Measurements from ENCODE around the gene WASHC2A.
"Not testable (repeated sequence)": the region's sequence is repeated elsewhere in the genome, so short reads cannot be mapped to it uniquely, and the experiment has no call there.

GRCh38 chr10:50068352-50068659, 552 bp downstream of the WASHC2A start:
- TF ChIP-seq ATF3 (IDR thresholded peaks at IDR 0.05); CTCF (IDR thresholded peaks at IDR 0.05; ENCODE audit: low read depth, low read length, missing input control); GABPA (IDR thresholded peaks at IDR 0.05 in 1 of 2, conservative IDR thresholded peaks at IDR 0.05 in 1 of 2); MAX (IDR thresholded peaks at IDR 0.05); JUND (IDR thresholded peaks at IDR 0.05); REST (IDR thresholded peaks at IDR 0.05); ZBTB33 (IDR thresholded peaks at IDR 0.05); TAF1 (conservative IDR thresholded peaks at IDR 0.05); EGR1 (IDR thresholded peaks at IDR 0.05; ENCODE audit: low read depth in 2 of 2); YY1 (IDR thresholded peaks at IDR 0.05); RXRA (IDR thresholded peaks at IDR 0.05): not testable (repeated sequence)
